H4 (cell line): ENCODE measurements around the gene TMPRSS13. TPM values are rescaled to one million over a fixed set of nuclear protein-coding genes. Genes with fewer than 3 reads are reported as not detected.

Source experiments
- DNase-seq: peaks from one replicate; pipeline ENCODE4 v3.0.0-alpha.2; 2015; ENCODE audit warnings: low spot score
- total RNA-seq: library from RNA; depleted of rRNA; stranded (reverse); fragments of >200 nt; shearing (Covaris generic); gene quantifications from 2 replicates; pipeline ENCODE4 v1.2.3, GENCODE V29; 2014; rRNA removed

Gene TMPRSS13
- total RNA-seq, 1 experiment from 2014 or later, result 0.33 TPM

GRCh38 chr11:117855912-117856651, 73.1 kb downstream of the TMPRSS13 start:
- no peak for DNase-seq

- no peak for DNase-seq
Observed at GRCh38 chr11:117855186-117855845, 73.9 kb downstream of the TMPRSS13 start.

- DNase-seq, result no peak
Observed at GRCh38 chr11:117852309-117852708, 76.9 kb downstream of the TMPRSS13 start.

GRCh38 chr11:117851852-117852251, 77.3 kb downstream of the TMPRSS13 start:
- no peak for DNase-seq

- no peak for DNase-seq
Observed at GRCh38 chr11:117851106-117851505, 78.1 kb downstream of the TMPRSS13 start.

Other genes with a start within 250 kb of the TMPRSS13 start
- gene DSCAML1, start 132.2 kb downstream of the TMPRSS13 start, total RNA-seq, result not detected in 2 replicates
- gene FXYD2, start 104.7 kb downstream of the TMPRSS13 start, total RNA-seq, result not detected in 2 replicates
- gene FXYD6, start 52.7 kb downstream of the TMPRSS13 start, total RNA-seq, result 12.8 and 15.8 TPM in 2 replicates
- 0.04 TPM in 1 of 2 replicates, not detected in the other for gene IL10RA, start 57.0 kb upstream of the TMPRSS13 start, total RNA-seq
- gene TMPRSS4, start 147.7 kb upstream of the TMPRSS13 start, total RNA-seq, result not detected in 2 replicates
- gene SMIM35, start 157.6 kb upstream of the TMPRSS13 start, total RNA-seq, result not detected in 2 replicates
- 2.5 and 3.9 TPM in 2 replicates for gene SCN4B, start 223.4 kb upstream of the TMPRSS13 start, total RNA-seq
- gene SCN2B, start 247.2 kb upstream of the TMPRSS13 start, total RNA-seq, result not detected in 2 replicates